ENCODE data around the gene HARBI1.

DNA sequence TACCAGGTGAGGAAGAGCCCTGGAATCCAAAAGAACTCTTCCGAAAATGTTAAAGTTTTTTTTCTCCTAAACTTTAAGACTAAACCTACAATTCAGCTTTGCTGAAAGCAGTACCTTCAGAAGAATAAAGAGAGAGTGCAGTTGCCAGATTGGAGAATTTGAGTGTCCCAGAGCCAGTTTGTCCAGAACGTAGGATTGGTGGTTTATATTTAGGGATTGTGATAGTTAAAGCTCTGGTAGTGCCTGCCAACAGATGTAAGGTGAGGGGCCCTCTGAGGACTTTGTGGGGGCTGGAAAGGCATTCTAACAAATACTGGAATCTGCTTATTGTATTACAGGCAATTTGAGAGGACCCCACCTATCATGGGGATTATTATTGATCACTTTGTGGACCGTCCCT is 40.2 kb upstream of the HARBI1 start:
- TF ChIP-seq, protein P1, sequence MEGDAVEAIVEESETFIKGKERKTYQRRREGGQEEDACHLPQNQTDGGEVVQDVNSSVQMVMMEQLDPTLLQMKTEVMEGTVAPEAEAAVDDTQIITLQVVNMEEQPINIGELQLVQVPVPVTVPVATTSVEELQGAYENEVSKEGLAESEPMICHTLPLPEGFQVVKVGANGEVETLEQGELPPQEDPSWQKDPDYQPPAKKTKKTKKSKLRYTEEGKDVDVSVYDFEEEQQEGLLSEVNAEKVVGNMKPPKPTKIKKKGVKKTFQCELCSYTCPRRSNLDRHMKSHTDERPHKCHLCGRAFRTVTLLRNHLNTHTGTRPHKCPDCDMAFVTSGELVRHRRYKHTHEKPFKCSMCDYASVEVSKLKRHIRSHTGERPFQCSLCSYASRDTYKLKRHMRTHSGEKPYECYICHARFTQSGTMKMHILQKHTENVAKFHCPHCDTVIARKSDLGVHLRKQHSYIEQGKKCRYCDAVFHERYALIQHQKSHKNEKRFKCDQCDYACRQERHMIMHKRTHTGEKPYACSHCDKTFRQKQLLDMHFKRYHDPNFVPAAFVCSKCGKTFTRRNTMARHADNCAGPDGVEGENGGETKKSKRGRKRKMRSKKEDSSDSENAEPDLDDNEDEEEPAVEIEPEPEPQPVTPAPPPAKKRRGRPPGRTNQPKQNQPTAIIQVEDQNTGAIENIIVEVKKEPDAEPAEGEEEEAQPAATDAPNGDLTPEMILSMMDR (IDR thresholded peaks at IDR 0.05): no peak
- TF ChIP-seq POLR2A (IDR thresholded peaks at IDR 0.05): no peak
